HG03175 (cell line): ENCODE data around the gene NOC2L.
"Not testable (repeated sequence)": the region's sequence is repeated elsewhere in the genome, so short reads cannot be mapped to it uniquely, and the experiment has no call there.

ENCODE experiments used
- ATAC-seq: cut with Tn5 transposase; IDR thresholded peaks from one replicate; pipeline ENCODE4 v1.9.1; 2021; ENCODE audit warnings: mild to moderate bottlenecking, moderate library complexity; ENCODE audit not compliant: unreplicated experiment

NOC2L gene

GRCh38 chr1:994546-994945 is 35.5 kb upstream of the NOC2L start:
- ATAC-seq: not testable (repeated sequence)

GRCh38 chr1:993379-993995 is 34.4 kb upstream of the NOC2L start:
- ATAC-seq: no peak

GRCh38 chr1:992362-992761 is 33.3 kb upstream of the NOC2L start:
- ATAC-seq: no peak

GRCh38 chr1:991895-992294 is 32.8 kb upstream of the NOC2L start:
- no peak for ATAC-seq

- not testable (repeated sequence) for ATAC-seq
Measured at GRCh38 chr1:991275-991674, 32.2 kb upstream of the NOC2L start.

- not testable (repeated sequence) for ATAC-seq
Measured at GRCh38 chr1:988061-988460, 29.0 kb upstream of the NOC2L start.

GRCh38 chr1:985126-985525 is 26.1 kb upstream of the NOC2L start:
- ATAC-seq: no peak

GRCh38 chr1:984476-984814 is 25.4 kb upstream of the NOC2L start:
- no peak for ATAC-seq

- no peak for ATAC-seq
Measured at GRCh38 chr1:983798-984475, 24.9 kb upstream of the NOC2L start.

- ATAC-seq: no peak
Measured at GRCh38 chr1:982765-983436, 23.8 kb upstream of the NOC2L start.

GRCh38 chr1:981955-982558 is 23.0 kb upstream of the NOC2L start, which contains the start of gene PERM1:
PERM1 (minus strand) TSS chr1:982093; CDS start chr1:981029, 1,064 bp downstream.
- no peak for ATAC-seq

- no peak for ATAC-seq
Measured at GRCh38 chr1:981491-981954, 22.5 kb upstream of the NOC2L start.

- no peak for ATAC-seq
Measured at GRCh38 chr1:980602-981395, 21.7 kb upstream of the NOC2L start.

GRCh38 chr1:980137-980571 is 21.1 kb upstream of the NOC2L start:
- no peak for ATAC-seq

- ATAC-seq: no peak
Measured at GRCh38 chr1:979744-980072, 20.7 kb upstream of the NOC2L start.

GRCh38 chr1:978835-979743 is 20.0 kb upstream of the NOC2L start:
- ATAC-seq: no peak

GRCh38 chr1:978069-978834 is 19.2 kb upstream of the NOC2L start:
- ATAC-seq: no peak

GRCh38 chr1:976791-977190 is 17.7 kb upstream of the NOC2L start:
- not testable (repeated sequence) for ATAC-seq
